Stimulated activated CD8-positive, alpha-beta memory T cell treated with anti-CD3 and anti-CD28 coated beads, Interleukin-7, amount 100 ng/mL, for 1 hour (primary cell): ENCODE measurements around the gene HCN4.

Source experiments
- DNase-seq, 2 donors: peaks; one replicate each; pipeline ENCODE4 v3.0.0-alpha.2; 2020; ENCODE audit warnings: low read depth in 2 of 2

Gene HCN4

DNA sequence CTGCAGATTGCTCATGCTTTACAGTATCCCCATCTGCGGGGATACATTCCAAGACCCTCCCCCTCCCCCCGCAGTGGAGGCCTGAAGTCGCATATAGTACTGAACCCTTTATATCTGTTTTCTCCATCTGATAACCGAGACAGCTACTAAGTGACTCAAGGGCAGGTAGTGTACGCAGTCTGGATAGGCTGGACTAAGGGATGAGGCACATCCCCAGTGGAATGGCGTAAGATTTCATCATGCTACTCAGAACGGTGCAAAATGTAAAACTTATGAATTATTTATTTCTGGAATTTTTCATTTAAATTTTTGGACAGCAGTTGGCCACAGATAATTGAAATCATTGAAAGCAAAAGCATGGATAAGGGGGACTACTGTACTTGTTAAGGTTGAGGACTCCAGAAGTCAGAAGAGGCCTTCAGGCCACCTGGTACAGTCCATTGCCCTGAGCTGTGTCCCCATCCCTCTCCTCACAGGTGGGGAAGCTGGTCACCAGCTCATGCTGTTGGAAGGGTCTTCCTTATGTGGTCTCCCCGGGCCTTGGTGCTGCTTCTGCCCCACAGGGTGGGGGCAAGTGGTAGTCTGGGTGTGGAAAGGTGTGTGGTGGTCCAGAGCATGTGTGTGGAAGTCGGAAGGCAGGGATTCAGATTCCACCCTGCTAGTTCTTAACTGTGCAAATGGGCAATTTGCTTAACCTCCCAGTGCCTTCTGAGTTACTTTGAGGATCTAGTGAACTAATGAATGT lies 72.0 kb downstream of the HCN4 start:
- no peak for DNase-seq

DNA sequence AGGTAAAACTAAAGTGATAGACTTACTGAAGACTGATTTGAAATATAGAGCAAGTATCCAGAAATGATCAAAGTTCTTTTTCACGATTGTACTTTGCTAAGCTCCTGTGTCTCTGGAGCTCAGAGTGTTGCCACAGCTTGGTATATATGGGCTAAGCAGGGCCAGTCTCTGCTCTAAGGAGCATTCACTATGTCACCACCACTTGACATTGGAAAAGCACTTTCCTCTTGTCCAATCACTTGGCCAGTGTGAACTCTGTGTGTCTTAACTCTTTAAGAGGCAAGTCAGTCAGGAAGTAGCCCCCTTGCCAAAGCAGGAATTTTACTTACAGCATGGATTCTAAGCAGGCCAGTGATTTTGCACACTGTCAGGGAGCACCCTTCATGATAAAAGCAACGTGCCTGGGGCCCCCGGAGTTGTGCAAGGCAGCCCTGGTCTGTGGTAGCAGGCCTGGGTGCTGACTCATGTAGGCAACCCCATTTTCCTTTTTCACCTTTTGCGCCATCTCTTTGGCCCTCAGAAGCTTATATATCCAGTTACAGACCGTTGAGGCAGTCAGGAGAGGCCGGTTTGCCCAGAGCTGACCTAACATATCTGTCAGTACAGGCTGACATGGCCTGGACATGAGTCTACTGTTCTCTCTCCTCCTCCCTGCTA lies 73.0 kb downstream of the HCN4 start:
- DNase-seq = no peak

DNA sequence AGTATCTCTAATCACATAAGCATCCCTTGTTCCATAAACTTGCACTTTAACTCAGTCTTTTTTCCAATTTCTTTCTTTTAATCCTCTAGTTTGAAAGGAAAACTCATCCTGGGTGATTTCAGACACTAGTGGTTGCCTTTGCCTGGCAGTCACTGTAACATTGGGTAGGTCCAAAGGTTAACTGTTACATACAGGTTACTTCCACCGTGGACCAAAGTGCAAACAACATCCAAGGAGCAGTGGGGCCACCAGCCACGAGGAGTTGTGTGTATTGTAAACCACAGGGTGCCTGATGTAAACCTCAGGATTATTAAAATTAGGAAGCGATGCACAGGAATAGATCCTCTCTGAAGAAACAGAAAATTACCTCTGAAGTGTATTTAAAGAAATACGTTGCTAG lies 75.0 kb downstream of the HCN4 start:
- no peak for DNase-seq

DNA sequence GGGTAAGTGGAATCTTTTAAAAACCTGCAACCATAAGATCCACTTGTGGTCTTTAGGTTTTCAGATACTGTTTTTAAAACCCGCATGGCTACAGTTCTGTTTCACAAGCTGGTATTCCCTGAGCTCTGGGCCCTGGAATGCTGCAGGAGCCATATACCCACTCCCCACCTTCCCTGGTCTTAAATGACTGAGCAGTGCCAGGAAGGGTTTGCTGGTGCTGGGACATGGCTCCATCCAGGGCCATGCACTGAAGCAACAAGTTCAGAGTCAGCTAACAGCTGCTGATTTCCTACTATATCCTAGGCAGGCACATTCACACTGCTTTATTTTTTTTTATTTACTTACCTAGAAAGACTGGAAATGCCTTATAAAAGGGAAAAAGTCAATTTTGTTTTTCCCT lies 77.3 kb downstream of the HCN4 start:
- no peak for DNase-seq

DNA sequence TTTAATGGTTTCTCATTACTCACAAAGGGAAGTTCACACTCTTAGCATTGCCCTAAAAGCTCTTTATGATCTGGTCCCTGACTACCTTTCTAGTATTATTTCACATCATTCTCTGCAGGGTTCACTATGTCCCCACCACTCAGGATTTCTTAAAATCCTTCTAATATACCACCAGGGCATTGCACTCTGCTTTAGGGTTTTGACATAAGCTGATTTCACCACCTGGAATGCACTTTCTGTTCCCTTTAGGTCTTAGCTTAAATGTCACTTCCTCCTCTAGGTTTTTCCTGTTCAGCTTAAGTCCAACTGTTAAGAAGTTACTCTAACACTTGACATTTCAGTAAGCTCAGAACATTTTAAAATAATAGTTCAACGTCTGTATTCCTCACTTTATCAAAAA lies 81.7 kb downstream of the HCN4 start:
- DNase-seq = no peak

DNA sequence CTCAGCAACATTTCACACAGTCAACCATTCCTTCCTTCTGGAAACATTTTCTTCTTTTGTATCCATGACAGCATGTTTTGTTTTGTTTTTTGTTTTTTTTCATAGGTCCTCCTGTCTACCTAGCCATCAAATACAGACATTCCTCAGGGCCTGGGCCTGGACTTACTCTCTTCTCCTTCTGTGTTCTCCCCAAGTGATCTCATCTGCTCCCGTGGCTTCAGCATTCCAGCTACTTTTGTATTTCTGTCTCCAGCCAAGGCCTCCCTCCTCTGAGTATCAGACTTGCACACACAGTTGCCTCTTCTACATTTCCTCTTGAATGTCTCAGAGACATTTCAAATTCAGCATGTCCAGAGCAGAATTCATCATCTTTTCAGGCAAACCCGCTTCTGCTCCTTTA lies 82.4 kb downstream of the HCN4 start:
- DNase-seq = no peak

DNA sequence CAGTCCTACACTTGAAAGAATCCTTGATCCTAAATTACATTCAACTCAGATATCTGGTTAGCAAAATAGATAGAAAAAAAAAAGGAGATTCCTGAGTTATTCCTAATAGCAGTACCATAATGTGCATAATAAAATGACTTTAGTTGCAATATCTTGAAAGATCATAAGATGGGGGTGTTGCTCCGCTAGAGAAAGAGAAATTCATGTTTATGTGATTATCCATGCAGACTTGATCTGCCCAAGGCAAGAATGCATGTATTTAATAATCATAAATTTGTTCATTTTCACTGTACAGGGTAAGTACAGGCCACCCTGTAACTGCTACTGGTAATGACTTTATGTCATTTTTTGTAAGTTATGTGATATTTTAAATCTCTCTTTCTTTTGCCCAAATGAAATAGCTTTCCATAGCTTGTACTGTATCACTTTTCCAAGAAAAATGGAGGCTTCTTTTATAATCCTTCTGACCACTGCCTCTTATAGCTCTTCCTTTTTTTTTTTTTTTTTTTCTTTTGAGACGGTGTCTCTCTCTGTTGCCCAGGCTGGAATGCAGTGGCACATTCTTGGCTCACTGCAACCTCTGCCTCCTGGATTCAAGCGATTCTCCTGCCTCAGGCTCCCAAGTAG lies 84.6 kb downstream of the HCN4 start:
- DNase-seq = no peak

DNA sequence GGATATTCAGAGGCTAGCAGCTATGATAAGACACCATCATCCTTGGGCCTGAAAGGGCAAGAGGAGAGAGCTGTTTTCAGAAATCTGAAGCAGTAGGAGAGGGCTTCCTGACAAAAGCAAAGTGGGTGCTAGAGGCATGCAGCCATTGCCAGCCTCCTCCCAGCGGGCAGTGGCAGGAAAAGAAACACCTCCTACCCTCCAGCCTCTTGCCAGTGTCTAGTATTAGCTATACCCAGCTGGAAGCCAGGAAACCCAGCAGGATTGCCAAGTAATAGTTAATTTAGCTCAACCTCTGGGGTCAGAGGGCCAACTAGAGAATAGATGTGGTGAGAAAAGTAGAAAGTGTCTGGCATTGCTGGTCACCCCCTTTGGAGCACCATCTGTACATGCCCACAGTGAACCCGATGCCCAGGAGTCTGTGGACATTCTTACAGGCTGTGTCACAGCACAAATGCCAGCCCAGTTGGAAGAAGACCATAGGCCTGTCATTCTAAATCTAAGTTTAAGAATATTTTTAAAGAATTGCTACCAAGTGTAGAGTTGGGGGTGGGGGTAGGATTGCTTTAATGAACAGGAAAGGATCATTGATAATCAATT lies 85.3 kb downstream of the HCN4 start:
- DNase-seq = no peak

DNA sequence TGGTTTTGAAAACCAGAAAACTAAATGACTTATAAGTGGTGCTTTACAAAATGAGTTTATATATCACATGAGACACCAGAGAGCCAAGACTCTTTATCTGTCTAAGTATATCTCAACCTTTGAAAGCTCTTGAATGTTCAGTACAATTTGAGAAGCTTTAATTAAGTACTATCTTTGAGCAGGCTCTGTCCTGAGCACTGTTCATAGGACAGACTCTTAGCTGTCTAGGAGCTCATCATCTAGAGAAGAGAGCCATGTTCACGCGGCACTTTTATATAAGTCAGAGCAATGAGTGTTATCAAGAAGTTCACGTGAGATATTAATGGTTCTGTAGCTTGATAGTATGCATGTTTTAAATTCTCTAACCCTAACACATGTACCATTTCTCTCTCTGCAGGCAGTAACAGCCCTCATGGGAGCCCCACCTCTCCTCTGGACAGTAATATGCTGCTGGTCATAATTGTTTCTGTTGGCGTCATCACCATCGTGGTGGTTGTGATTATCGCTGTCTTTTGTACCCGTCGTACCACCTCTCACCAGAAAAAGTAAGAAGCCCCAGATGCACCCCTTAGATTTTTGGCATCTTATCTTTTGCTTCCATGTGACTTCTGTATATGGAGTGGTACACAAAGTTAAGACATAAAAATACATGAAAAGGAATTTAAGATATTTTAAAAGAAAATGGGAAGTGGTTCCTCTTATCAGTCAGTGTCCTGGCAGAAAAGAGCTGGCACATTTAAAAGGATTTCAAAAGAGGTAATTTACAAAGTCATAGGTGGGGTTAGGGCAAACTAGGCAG lies 86.0 kb downstream of the HCN4 start:
- DNase-seq = no peak

DNA sequence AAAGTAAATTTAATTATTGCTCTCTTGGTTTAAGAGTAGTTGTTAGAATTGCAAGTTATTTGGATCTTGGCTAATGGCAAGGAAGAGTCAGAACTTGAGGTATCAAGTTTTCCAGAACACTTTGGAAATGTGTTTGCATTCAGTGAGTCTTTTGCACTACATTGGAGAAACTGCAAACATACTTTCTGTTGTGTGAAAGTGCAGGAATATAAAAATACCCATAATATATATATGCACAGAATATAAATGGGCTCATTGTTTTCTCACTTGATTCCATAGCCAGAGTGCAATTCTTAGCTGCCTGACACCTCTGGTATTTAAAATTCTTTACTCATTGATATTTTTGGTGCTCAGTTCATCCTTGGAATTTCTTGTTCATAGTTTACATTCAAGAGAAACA lies 92.9 kb downstream of the HCN4 start:
- DNase-seq = no peak

DNA sequence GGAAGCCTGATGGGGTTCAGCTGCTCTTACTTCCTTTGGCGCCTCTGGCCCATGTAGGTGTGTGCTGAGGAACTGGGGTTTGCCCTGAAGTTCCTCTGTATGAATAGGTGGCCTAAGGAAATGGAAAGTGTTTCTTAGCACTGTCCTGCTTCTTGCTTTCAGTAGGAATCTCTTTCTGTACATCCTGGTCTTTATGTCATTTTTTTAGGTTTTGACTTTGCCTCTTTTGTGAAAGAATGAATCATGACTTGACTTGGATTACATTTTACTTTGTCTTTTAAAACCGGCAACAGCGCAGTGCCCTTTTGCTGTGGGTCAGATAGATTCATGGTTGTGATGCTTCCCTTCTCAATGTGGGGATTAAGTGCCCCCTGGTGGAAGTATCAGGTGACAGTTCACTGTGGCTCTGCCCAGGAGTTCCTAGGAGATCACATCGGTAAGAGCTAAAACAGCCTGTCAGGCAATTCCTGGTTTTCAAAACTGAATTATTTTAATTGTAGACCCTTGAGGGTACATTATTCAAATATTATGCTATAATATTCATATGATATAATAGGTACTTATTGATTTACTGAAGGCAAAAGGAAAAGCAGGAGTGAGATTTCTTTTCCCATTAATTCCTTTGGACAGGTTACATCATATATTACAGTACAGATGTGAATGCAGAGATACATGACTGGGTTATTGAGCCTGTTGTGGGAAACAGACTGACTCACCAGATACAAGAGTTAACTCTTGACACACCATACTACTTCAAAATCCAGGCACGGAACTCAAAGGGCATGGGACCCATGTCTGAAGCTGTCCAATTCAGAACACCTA lies 95.4 kb downstream of the HCN4 start:
- peak in 1 of 2 donors; percentile 8 for DNase-seq

DNA sequence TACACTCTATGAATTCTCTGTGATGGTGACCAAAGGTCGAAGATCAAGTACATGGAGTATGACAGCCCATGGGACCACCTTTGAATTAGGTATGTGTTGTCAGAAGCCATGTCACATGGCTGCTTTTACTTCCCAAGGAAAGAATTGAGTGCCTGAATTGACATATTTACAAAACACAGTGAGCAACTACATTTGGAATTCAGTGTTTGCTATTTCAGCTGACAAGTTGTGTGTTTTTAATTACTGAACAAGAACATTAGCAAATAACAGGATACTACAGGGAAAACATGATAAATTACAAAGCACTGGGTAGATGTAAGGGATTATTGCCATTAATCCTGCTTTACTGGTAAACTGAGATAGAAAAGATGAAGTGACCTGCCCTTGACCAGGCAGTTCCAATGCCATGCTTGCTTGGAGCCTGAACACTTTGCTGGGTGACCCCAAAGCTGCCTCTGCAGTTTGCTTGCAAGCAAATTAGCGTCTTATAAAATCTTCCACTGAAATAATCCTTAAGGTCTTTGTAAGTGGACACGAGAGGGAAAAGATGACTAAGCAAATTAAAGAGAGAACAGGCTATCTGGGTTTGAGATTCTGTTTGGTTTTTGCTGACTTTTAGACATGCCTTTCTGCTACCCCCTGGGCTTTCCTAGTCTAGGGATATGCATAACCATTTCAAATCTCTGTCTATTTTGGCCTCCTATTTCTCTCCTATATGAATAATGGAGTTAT lies 98.2 kb downstream of the HCN4 start:
- no peak for DNase-seq
